IPS DF 6.9 (cell line): ENCODE results near the gene KRT31.
"Not testable (repeated sequence)": the region's sequence is repeated elsewhere in the genome, so short reads cannot be mapped to it uniquely, and the experiment has no call there.

ENCODE experiments used
- DNase-seq: peaks from one replicate; pipeline ENCODE4 v3.0.0-alpha.2; 2013; ENCODE audit warnings: low read depth, low spot score
- H3K27ac ChIP-seq: one replicate; pipeline ENCODE4 v1.5.1; 2013; ENCODE audit warnings: low read length, control low read depth
- H3K27me3 ChIP-seq: 2 replicates; pipeline ENCODE4 v1.6.1; 2013; ENCODE audit warnings: mild to moderate bottlenecking, low read length; ENCODE audit not compliant: control insufficient read depth, insufficient read depth
- H3K36me3 ChIP-seq: 2 replicates; pipeline ENCODE4 v1.6.1; 2013; ENCODE audit warnings: low read length; ENCODE audit not compliant: control insufficient read depth, insufficient read depth
- H3K4me1 ChIP-seq: 2 replicates; pipeline ENCODE4 v1.6.1; 2013; ENCODE audit warnings: low read length; ENCODE audit not compliant: control insufficient read depth, insufficient read depth
- H3K4me3 ChIP-seq: 2 replicates; pipeline ENCODE4 v1.5.1; 2013; ENCODE audit warnings: mild to moderate bottlenecking, low read length
- H3K9me3 ChIP-seq: 2 replicates; pipeline ENCODE4 v1.6.1; 2013; ENCODE audit warnings: low read length, inconsistent platforms; ENCODE audit not compliant: control insufficient read depth, insufficient read depth
- WGBS: extraction: QIAGEN DNeasy Blood & Tissue Kit; methylation state at CpG from one replicate; pipeline ENCODE4 v1.1.7; 2013; ENCODE audit warnings: mixed read lengths, missing lambda C conversion rate; ENCODE audit not compliant: insufficient read length, insufficient coverage; 5-methylcytosine and 5-hydroxymethylcytosine counted together

Gene KRT31

DNA sequence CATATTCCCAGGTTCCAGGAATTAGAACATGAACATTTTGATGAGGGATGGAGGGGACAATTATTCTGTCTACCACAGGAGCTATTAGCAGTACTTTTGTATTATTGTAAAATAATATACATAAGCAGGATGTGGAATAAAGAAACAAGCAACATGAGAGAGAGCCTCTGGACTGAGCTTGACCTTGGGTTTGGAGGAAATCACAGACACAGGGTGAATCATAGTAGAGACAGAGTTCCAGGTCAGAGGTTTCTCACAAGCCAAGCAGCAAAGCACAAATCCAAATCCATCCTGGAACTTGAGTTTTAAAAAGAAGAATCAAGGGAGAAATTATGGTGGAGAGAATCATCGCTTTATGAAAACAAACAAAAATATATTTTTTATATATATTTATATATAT, 5.1 kb downstream of the KRT31 start:
- no CpG with 5 or more reads among the region's 1 CpG for WGBS
- Histone ChIP-seq H3K9me3 (no peaks in the 10 kb centered on the region), H3K27ac (no peak overlapping the region), H3K4me1 (no peaks in the 10 kb centered on the region), H3K27me3 (no peaks in the 10 kb centered on the region), H3K36me3 (no peaks in the 10 kb centered on the region), H3K4me3 (no peak overlapping the region)
- no peak for DNase-seq

DNA sequence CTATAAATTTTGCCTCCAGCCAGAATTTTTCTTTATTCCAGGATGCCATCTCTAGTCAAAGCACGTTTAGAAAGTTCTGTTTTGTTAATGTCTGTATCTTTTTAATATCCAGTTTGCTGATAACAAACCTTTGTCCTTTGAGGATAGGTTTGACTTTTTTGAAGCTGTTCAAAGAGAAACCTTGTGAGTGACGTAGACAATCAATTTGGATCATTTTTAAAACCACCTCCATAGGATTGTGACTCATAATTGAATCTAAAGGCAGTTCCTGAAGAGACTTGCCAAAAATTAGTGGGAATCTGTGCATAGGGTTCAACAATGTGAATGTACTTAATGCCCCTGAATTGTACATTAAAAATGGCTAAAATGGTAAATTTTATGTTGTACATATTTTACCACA, 5.9 kb downstream of the KRT31 start:
- no peak for DNase-seq
- Histone ChIP-seq H3K27me3 (no peaks in the 10 kb centered on the region), H3K36me3 (no peaks in the 10 kb centered on the region), H3K4me1 (no peaks in the 10 kb centered on the region), H3K9me3 (no peaks in the 10 kb centered on the region), H3K4me3 (no peak overlapping the region), H3K27ac (no peak overlapping the region)
- no CpG with 5 or more reads among the region's 2 CpGs for WGBS

DNA sequence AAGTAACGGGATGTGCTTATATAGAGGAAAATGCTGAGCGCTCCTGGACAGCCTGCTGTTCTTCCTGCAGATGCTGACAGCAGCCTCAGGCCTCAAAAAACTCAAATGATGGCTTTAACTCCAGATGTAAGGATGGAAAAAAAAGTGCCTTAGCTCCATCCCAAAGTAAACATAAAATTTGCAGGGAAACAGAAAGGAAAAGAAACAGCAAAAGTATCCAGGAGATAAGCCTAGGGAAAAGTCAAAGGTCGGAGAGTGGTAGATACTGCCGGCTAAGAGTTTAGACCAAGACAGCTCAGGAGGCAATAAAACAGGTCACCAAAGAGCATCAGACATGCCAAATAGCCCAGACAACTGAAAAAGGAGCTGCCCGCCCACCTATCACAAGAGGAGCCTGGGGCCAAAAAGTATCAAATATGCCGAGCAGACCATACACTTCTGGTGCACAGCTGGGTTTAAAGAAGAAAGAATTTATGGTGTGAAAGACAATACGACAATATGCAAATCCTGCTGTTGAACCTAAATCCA, 6.9 kb downstream of the KRT31 start:
- Histone ChIP-seq H3K27ac (no peak overlapping the region), H3K4me3 (no peak overlapping the region)
- no CpG with 5 or more reads among the region's 7 CpGs for WGBS

DNA sequence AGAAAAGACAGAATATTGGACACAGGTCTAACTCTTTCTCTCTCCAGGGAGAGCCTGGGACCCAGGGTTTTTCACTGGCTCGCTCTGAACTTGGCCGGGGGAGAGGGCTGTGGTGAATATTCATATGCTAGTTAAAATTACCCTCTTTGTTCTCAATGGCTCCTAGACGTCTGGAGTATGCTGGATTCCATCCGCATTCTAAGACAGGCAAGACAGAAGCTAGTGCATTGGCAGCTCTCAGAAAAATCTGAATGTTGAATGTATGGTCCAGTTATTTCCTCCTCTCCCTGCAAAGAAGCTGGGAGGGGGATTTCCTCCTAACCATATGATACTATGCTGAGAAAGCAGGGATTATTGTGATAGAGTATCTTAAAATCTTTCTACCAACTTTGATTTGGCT, 9.7 kb downstream of the KRT31 start:
- no CpG with 5 or more reads among the region's 4 CpGs for WGBS
- Histone ChIP-seq H3K9me3 (no peaks in the 10 kb centered on the region), H3K27ac (no peak overlapping the region), H3K36me3 (no peaks in the 10 kb centered on the region), H3K4me1 (no peaks in the 10 kb centered on the region), H3K27me3 (no peaks in the 10 kb centered on the region), H3K4me3 (no peak overlapping the region)
- DNase-seq = no peak

More for the DNA sequence above, 6.9 kb downstream of the KRT31 start:
- no peaks in the 10 kb centered on the region for H3K9me3 ChIP-seq
- no peak for DNase-seq
- H3K4me1 ChIP-seq = no peaks in the 10 kb centered on the region
- H3K27me3 ChIP-seq = no peaks in the 10 kb centered on the region
- no peaks in the 10 kb centered on the region for H3K36me3 ChIP-seq

DNA sequence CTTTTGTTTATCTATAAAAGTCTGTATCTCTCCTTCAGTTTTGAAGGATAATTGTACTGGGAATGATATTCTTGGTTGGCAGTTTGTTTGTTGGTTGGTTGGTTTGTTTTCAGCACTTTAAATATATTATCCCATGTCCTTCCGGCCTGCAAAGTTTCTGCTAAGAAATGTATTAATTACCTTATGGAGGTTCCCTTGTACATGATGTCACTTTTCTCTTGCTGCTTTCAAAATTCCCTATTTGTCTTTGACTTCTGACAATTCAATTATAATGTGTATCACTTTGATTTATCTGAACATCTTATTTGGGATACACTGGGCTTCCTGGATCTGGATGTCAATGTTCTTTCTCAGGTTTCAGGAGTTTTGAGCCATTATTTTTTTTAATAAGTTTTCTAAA, 11.2 kb downstream of the KRT31 start:
- H3K4me1 ChIP-seq = no peaks in the 10 kb centered on the region
- no peak for DNase-seq
- H3K27me3 ChIP-seq = no peaks in the 10 kb centered on the region
- H3K27ac ChIP-seq = no peak overlapping the region
- H3K9me3 ChIP-seq = no peaks in the 10 kb centered on the region
- no CpG with 5 or more reads among the region's 1 CpG for WGBS
- no peak overlapping the region for H3K4me3 ChIP-seq
- H3K36me3 ChIP-seq = no peaks in the 10 kb centered on the region

DNA sequence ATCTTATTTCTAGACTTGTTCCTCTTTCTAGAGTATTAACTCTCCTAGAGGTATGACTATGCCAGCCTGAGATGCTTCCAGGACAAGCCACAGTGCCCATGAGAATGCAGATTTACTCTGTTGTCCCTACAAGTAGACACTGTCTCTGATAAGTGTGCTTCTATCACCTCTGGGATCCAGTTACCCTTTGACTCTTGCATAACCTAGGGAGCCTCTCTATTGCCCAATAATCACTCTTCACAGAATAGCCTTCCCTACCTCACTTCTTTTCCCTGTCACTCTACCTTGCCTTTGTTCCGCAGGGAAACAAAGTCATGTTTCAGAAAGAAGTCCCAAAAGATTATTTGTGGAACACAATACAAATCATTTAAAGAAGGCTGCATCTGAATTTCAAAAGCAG, 13.7 kb downstream of the KRT31 start:
- Histone ChIP-seq H3K4me1 (no peaks in the 10 kb centered on the region), H3K9me3 (no peaks in the 10 kb centered on the region), H3K27ac (no peak overlapping the region), H3K27me3 (no peaks in the 10 kb centered on the region), H3K36me3 (no peaks in the 10 kb centered on the region), H3K4me3 (no peak overlapping the region)
- DNase-seq = no peak
- WGBS = no CpG with 5 or more reads among the region's 1 CpG

DNA sequence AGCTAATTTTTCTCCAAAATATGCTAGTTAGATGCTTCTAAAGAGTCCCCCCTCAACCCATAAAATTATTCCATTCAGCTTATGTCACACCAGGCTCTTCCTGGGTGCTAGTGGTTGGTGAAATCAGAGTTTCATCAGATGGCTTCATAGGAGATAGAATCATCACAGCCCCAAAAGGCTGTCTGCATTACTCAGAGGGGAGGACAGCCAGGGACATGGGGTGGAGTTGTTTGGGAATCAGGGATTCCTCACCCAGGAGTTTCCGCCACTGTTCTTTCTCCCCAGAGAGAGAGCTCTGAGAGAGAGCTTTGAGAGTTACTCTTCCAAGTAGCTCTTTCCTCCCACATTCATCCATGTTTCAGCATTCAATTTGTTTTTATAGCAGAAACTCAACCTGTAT, 15.0 kb downstream of the KRT31 start:
- H3K4me3 ChIP-seq = no peak overlapping the region
- no peaks in the 10 kb centered on the region for H3K4me1 ChIP-seq
- no peak for DNase-seq
- no peak overlapping the region for H3K27ac ChIP-seq
- no CpG with 5 or more reads among the region's 1 CpG for WGBS
- H3K36me3 ChIP-seq = no peaks in the 10 kb centered on the region
- H3K9me3 ChIP-seq = no peaks in the 10 kb centered on the region
- H3K27me3 ChIP-seq = no peaks in the 10 kb centered on the region

DNA sequence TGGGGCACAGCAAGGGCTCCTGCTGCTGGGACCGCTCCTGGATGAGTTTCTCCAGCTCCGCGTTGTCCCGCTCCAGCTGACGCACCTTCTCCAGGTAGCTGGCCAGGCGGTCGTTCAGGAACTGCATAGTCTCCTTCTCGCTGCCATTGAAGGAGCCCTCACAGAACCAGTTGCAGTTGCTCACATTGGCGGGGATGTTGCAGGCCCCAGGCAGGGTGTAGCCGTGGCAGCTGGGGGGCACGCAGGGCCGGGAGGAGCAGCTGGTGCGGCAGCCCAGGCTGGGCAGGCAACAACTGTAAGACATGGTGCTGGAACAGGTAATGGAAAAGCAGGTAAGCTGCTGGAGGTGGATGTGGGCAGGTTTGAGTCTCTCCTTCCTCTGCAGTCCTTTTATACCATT, 15.5 kb downstream of the KRT31 start, which contains the start of gene KRT34:
Gene KRT34 (minus strand): TSS at position 364 of the 400 bp plus-strand sequence. CDS start 60 bp downstream, at position 304.
- not testable (repeated sequence) for H3K27me3 ChIP-seq, H3K4me3 ChIP-seq, H3K36me3 ChIP-seq, H3K9me3 ChIP-seq, H3K4me1 ChIP-seq, DNase-seq, H3K27ac ChIP-seq
- no CpG with 5 or more reads among the region's 13 CpGs for WGBS

DNA sequence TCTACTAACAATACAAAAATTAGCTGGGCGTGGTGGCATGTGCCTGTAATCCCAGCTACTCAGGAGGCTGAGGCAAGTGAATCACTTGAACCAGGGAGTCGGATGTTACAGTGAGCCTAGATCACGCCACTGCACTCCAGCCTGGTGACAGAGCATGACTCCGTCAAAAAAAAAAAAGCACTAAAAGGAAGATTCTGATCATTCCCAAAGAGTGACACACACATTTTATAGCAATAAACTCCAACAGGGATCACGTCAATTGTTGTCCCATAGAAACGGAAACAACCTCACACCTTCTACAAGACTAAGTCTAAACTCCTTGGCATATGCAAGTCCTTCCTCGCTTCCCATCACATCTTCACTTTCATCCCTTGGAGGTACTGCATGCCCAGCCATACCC, 17.3 kb downstream of the KRT31 start:
- H3K9me3 ChIP-seq, H3K27ac ChIP-seq, H3K4me3 ChIP-seq, H3K4me1 ChIP-seq, H3K36me3 ChIP-seq, H3K27me3 ChIP-seq, DNase-seq: not testable (repeated sequence)
- no CpG with 5 or more reads among the region's 7 CpGs for WGBS

DNA sequence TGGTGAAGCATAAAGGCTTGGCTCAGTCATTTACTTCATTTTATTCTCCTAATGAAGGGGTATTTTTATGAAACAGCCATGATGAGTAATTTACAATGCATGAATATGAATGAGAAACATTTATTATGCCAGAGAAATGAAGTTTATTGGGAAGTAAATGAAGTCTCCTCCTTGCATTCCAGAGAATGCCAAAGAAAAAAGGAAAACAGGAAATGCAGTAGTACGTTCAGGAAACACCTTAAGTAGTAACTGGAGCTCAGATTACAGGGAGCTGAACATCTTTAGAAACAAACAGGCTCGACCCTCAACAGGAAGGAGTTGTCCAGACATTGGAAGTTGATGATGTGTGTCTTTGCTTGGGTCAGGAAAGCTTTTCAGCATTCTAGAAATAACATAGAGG, 19.9 kb downstream of the KRT31 start:
- Histone ChIP-seq H3K4me1 (no peaks in the 10 kb centered on the region), H3K27me3 (no peaks in the 10 kb centered on the region), H3K36me3 (no peaks in the 10 kb centered on the region), H3K9me3 (no peaks in the 10 kb centered on the region), H3K4me3 (no peak overlapping the region), H3K27ac (no peak overlapping the region)
- DNase-seq = no peak
- WGBS = no CpG with 5 or more reads among the region's 2 CpGs

DNA sequence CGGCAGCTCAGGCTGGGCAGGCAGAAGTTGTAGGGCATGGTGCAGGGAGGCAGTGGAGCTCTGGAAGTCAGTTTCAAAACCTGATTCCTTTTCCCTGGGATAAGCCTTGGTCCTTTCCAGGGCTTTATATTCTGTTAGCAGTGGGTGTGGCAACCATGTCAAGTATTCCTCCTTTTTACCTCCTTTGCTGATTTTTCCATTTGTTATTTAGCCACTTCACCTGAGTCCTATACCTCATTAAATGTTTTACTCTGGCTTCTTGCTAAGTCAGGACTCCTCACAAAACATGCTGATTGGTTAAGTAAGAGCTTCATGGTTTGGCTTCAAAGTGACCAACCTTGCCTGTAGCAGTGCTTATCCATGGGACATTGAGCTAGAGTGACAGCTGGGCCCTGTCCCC, 27.7 kb downstream of the KRT31 start, which contains the start of gene KRT33B:
Gene KRT33B (minus strand): TSS at position 101 of the 400 bp plus-strand sequence. CDS start 63 bp downstream, at position 38.
- Histone ChIP-seq H3K4me3 (no peak within 1 kb of the TSS), H3K9me3 (no peaks in the 10 kb centered on the region), H3K27ac (no peak within 1 kb of the TSS), H3K27me3 (no peaks in the 10 kb centered on the region), H3K4me1 (no peaks in the 10 kb centered on the region), H3K36me3 (no peaks in the 10 kb centered on the region)
- WGBS = no CpG with 5 or more reads among the region's 1 CpG
- DNase-seq = no peak
